GM12891 (cell line): Measurements from ENCODE around the gene ZBTB4.
A peak's percentile ranks its signal among the peaks of the same experiment; 100 is the strongest.

ENCODE experiments used
- POLR2A ChIP-seq: IDR thresholded peaks from 2 replicates; pipeline ENCODE4 v1.6.1; 2011; ENCODE audit warnings: low read depth, low read length, control low read depth
- POLR2AphosphoS5 ChIP-seq: IDR thresholded peaks from 2 replicates; pipeline ENCODE4 v1.6.1; 2011; ENCODE audit warnings: low read depth, low read length, control low read depth
- SPI1 ChIP-seq: IDR thresholded peaks from 2 replicates; pipeline ENCODE4 v1.6.1; 2011; ENCODE audit warnings: low read depth, low read length, control low read depth
- TAF1 ChIP-seq: IDR thresholded peaks from 2 replicates; pipeline ENCODE4 v1.6.1; 2011; ENCODE audit warnings: low read depth, low read length, control low read depth

- TF ChIP-seq POLR2AphosphoS5 (peak; percentile 68; the same call in 1 of the 2 replicates), POLR2A (no peak), SPI1 (no peak), TAF1 (no peak)
Observed at GRCh38 chr17:7515911-7516610, 36.6 kb upstream of the ZBTB4 start.
